GM18511 (cell line): ENCODE data around the gene THOC2.
A peak's percentile ranks its signal among the peaks of the same experiment; 100 is the strongest.
"Not testable (repeated sequence)": the region's sequence is repeated elsewhere in the genome, so short reads cannot be mapped to it uniquely, and the experiment has no call there.

ENCODE experiments used
- ATAC-seq: cut with Tn5 transposase; IDR thresholded peaks from one replicate; pipeline ENCODE4 v1.9.1; 2021; ENCODE audit warnings: mild to moderate bottlenecking, moderate library complexity; ENCODE audit not compliant: unreplicated experiment

Gene THOC2

GRCh38 chrX:123736333-123736921 is 3.6 kb upstream of the THOC2 start:
- no peak for ATAC-seq

DNA sequence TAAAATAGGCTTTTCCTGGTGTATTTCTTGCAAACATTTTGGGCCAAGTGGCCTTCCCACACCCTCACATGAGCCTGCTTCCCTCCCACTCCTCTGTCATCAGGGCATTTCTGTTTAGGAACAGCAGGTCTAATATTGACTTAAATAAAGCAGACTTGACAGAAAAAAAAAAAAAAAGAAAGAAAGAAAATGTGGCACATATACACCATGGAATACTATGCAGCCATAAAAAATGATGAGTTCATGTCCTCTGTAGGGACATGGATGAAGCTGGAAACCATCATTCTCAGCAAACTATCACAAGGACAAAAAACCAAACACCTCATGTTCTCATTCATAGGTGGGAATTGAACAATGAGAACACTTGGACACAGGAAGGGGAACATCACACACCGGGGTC is 2.3 kb upstream of the THOC2 start:
- ATAC-seq: not testable (repeated sequence)

DNA sequence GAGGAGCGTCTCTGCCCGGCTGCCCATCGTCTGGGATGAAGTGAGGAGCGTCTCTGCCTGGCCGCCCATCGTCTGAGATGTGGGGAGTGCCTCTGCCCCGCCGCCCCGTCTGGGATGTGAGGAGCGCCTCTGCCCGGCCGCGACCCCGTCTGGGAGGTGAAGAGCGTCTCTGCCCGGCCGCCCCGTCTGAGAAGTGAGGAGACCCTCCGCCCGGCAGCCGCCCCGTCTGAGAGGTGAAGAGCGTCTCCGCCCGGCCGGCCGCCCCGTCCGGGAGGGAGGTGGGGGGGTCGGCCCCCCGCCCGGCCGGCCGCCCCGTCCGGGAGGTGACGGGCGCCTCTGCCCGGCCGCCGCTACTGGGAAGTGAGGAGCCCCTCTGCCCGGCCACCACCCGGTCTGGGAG is 1.2 kb upstream of the THOC2 start:
- ATAC-seq: not testable (repeated sequence)

DNA sequence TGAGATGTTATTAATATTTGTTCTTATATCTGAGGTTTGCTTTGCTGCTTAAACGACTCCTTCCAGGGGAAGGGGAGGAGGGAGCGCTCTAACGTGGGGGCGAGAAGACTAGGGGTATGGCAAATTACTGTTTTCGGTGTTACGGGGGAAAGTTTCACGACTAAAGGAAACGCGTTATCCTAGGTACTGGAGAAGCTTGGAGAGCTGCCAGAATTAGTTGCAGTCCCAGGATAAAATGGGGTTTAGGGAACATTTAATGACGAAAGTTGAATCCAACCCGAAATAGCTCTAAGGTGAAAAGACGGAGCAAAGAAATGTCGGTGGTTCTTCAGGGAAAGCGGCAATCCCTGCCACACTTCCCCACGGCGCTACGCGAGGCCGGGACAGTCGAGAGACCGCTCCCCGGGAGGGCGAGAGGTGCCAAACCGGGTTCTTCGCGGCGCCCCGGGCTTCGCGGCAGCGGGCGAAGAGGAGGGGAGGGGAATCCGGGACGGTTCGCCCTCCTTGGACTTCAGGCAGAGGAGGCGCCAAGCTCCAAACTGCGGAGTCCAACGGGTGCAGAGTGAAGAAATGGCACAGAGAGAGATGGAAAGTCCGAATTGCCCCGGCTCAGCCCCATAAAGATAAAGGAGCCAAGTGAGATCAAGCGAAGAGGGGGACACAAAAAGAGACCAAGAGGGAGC is 724 bp downstream of the THOC2 start:
- ATAC-seq: peak; percentile 32

DNA sequence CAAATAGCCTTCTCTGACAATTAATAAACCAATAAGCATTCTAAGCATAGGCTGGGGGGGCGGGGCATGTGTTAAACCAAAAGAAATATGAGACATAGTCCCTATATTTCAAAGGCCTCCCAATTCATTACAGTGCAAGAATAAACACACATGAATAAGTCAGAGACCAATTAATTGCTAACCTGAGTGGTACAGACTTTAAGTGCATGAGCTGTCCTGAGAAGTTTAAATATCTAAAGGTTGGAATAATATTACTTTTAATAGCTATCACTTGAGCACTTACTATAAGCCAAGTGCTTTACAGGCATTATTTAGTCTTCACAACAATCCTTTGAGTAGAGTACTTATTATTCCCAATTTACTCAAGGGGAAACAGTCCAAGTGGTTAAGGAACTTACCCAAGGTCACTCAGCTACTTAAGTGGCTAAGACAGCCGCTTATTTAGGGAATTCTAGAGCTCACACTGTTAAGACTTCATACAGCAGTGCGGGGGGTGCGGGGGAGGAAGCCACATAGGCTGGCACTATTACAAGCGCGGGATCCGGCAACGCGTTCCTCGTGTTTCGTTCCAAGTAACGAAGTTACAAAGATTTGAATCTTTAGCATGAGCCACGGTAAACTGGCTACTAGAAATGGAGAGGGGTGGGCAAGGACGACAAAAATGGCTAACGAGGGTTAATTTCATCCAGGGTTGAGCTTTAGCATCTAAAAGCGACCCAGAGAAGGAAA is 1.4 kb downstream of the THOC2 start:
- no peak for ATAC-seq

- no peak for ATAC-seq
Observed at GRCh38 chrX:123728554-123728953, 4.3 kb downstream of the THOC2 start.

- ATAC-seq: no peak
Observed at GRCh38 chrX:123728016-123728415, 4.8 kb downstream of the THOC2 start.

DNA sequence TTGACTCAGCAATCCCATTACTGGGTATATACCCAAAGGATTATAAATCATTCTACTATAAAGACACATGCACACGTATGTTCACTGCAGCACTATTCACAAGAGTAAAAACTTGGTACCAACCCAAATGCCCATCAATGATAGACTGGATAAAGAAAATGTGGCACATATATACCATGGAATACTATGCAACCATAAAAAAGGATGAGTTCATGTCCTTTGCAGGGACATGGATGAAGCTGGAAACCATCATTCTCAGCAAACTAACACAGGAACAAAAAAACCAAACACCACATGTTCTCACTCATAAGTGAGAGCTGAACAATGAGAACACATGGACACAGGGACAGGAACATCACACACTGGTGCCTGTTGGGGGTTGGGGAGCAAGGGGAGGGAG is 10.7 kb downstream of the THOC2 start:
- not testable (repeated sequence) for ATAC-seq

- ATAC-seq: no peak
Observed at GRCh38 chrX:123720486-123720885, 12.4 kb downstream of the THOC2 start.

DNA sequence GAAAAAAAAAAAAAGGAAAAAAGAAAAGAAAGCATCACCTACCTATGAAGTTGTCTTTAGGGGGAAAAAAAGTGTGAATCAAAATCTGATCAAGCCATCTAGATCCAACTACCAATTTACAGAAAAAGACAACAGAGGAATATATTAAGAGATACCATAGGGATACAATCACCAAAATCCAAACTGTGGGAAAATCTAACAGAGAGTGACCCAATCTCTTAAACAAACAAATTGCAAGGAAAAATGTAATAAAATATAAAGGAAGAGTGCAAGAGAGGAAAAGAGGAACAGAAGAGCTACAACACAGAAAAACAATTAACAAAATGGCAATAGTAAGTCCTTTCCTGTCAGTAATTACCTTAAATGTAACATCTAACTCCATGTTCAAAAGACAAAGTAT is 19.0 kb downstream of the THOC2 start:
- ATAC-seq: no peak

- no peak for ATAC-seq
Observed at GRCh38 chrX:123713434-123713833, 19.4 kb downstream of the THOC2 start.

- not testable (repeated sequence) for ATAC-seq
Observed at GRCh38 chrX:123711201-123711600, 21.7 kb downstream of the THOC2 start.

- no peak for ATAC-seq
Observed at GRCh38 chrX:123704781-123705180, 28.1 kb downstream of the THOC2 start.

- no peak for ATAC-seq
Observed at GRCh38 chrX:123698979-123699520, 33.8 kb downstream of the THOC2 start.

DNA sequence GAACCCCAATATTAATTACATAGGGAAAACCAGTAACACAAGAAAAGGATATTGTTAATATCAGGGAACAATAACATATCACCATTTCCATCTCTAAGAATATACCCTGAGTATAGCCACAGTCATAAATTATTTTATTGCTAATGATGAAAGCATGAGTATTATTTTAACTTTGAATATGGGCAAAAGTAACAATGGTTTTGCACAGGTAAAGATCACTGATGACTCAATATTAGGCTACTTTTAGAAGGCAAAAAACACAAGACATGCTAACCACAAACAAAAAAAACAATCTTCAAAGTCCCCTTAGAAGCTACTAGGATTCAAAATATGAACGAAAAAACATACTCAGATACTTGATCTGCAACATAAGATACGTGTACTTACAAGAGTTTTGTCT is 36.5 kb downstream of the THOC2 start:
- no peak for ATAC-seq

GRCh38 chrX:123695242-123695641 is 37.6 kb downstream of the THOC2 start:
- ATAC-seq: no peak

GRCh38 chrX:123691776-123692175 is 41.1 kb downstream of the THOC2 start:
- ATAC-seq: no peak

DNA sequence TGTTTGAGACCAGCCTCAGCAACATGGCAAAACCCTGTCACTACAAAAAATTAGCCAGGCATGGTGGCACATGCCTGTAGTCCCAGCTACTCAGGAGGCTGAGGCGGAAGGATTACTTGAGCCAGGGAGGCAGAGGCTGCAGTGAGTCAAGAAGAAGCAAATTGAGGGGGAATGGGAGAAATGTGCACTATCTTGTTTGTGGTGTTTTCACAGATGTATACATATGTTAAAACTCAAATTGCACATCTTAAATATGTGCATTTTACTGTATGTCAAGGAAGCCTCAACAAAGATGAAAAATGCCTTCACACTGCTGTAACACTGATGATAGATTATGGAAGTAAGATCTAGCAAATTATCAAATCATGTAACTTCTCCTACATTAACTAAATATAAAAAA is 44.3 kb downstream of the THOC2 start:
- no peak for ATAC-seq

GRCh38 chrX:123685232-123685631 is 47.6 kb downstream of the THOC2 start:
- no peak for ATAC-seq

GRCh38 chrX:123682186-123682585 is 50.7 kb downstream of the THOC2 start:
- ATAC-seq: no peak

DNA sequence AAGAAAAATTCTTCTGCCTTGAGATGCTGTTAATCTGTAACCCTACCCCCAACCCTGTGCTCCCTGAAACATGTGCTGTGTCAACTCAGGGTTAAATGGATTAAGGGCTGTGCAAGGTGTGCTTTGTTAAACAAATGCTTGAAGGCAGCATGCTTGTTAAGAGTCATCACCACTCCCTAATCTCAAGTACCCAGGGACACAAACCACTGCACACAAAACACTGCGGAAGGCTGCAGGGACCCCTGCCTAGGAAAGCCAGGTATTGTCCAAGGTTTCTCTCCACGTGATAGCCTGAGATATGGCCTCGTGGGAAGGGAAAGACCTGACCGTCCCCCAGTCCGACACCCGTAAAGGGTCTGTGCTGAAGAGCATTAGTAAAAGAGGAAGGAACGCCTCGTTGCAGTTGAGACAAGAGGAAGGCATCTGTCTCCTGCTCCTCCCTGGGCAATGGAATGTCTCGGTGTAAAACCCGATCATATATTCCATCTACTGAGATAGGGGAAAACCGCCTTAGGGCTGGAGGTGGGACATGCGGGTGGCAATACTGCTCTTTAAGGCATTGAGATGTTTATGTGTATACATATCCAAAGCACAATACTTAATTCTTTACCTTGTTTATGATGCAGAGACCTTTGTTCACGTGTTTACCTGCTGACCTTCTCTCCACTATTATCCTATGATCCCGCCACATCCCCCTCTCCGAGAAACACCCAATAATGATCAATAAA is 53.0 kb downstream of the THOC2 start:
- not testable (repeated sequence) for ATAC-seq
